ENCODE results near the gene NPDC1. TPM values are rescaled to one million over a fixed set of nuclear protein-coding genes. Genes with fewer than 3 reads are reported as not detected.
A peak's percentile ranks its signal among the peaks of the same experiment; 100 is the strongest.
"Not testable (repeated sequence)": the region's sequence is repeated elsewhere in the genome, so short reads cannot be mapped to it uniquely, and the experiment has no call there.

Gene NPDC1
- total RNA-seq, 1 donor from 2014 or later: 26.6 TPM

DNA sequence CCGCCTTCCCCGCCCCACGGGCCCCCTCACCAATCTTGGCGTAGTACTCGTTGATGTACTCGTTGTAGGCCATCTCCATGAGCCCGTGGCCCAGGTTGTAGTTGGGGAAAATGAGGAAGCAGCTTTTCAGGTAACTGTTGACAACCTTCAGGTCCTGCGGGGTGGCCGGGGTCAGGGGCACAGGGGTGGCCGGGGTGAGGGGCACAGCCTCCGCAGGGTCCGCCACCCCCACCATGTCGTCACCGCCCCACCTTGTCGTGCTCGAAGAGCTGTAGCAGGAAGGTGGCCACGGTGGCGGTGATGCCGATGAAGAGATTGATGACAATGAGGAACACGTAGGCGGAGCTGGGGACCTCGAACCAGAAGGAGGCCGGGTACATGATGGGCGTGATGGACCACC is 34.8 kb downstream of the NPDC1 start:
- ATAC-seq: no peak

DNA sequence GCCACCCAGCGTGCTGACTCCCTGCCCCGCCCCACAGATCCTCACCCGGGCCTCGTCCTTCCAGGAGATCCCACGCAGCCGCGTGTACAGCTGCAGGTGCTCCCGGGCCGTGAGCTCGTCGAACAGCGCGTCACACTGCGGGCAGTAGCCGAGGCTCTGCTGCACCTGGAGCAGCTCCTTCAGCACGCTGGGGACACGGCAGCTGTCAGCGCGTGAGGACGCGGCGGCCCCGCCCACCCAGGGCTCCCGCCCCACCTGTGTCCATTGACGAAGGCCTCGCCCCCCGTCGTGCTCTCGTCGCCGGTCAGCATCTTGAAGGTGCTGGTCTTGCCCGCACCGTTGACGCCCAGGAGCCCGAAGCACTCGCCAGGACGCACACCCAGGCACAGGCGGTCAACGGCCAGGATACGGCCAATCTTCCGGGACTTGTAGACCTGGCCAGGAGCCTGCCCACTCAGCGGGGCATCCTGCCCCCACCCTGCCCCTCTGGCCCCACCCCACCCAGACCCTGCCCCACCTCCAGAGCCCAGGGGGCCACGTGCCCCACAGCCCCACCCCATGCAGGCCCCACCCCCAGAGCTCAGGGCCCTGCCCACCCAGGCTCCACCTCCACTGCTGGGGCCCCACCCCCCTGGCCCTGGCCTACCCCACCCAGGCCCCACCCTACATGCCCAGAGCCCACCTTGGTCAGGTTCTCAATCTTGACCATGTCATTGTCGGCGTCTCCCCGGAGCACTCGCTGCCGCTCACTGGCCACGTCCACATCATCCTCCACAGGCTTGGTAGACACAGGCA is 35.8 kb downstream of the NPDC1 start:
- no peak for ATAC-seq

DNA sequence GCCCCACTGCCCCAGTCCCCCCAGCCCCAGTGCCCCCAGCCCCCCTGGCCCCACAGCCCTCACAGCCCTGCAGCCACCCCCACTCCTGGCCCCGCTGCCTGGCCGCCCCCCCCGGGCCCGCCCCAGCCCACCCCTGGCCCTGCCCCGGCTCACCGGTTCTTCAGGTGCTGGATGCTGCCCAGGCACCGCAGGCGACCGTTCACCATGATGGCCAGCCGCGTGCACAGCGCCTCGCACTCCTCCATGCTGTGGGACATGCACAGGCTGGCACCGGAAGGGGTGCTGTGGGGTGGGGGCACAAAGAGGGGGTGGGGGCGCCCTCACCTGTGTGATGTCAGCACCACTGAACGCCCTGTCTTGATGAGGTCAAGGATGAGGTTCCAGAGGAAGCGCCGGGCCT is 36.8 kb downstream of the NPDC1 start:
- no peak for ATAC-seq

DNA sequence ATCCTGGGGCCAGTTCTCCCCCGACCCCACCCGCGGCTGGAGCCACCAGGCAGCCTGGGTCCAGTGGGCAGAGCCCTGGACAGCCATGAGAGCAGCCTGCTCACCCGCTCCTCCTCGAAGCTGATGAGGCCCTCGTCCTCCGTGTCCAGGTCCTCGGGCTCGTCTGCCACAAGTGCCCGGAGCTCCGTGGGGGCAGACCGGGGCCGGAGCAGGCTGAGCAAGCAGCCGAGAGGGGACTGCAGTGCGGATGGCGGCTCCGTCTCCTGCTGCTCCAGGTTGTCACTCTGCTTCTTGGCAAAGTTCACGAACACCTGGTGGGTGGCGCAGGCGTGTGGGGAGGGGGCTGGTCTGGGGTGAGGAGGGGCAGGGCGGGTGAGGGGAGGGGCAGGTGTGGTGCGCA is 37.7 kb downstream of the NPDC1 start:
- no peak for ATAC-seq

DNA sequence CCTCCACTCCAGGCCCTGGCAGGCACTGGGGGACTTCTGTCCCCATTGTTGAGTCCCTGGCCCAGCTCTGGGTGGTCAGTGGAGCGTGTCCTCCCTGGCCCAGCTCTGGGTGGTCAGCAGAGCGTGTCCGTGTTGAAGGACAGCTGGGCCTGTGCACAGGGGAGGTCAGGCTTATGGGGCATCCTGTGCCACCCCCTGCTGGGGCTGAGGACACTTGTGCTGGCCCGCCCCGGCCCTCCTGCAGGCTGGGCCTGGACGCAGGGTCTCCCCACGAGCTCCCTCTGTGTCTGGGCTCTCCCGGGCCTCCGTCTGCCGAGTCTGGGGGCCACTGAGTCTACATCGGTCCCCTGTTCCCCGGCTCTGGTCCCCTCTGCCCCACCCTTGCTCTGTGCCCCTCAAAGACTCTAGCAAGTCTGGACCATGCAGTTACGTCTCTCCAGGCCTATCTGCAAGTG is 38.1 kb downstream of the NPDC1 start:
- ATAC-seq: no peak

DNA sequence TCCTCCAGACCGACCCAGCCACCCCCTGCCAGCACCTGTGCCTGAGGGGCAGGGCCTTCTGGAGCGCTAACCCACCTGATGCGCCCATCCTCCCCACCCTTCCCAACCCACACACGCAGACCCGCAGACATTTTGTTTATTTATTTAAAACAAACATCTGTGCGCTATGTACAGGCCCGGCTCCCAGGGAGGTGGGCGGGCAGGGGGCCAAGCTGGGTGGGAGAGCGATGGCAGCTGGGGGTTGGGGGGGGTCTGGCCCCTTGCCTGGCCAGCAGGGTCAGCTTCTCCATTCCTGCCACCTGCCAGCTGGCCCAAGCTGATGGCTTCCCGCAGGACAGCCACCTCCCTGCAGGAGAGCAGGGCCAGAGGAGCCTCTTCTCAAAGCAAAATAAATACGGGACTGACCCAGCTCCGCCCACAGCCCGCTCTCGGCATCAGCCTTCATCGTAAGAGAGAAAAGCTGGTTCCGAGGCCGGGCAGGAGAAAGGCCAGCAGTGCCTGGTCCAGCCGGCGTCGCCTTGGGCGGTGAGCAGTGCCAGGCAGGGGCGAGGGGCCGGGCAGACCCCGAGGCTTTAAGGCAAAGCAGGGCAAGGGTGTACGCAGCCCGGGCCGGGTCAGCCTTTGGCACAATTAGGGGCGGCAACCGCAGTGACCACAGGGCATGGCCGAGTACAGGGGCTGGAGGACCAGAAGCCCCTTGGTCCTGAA is 38.7 kb downstream of the NPDC1 start:
- ATAC-seq: no peak

DNA sequence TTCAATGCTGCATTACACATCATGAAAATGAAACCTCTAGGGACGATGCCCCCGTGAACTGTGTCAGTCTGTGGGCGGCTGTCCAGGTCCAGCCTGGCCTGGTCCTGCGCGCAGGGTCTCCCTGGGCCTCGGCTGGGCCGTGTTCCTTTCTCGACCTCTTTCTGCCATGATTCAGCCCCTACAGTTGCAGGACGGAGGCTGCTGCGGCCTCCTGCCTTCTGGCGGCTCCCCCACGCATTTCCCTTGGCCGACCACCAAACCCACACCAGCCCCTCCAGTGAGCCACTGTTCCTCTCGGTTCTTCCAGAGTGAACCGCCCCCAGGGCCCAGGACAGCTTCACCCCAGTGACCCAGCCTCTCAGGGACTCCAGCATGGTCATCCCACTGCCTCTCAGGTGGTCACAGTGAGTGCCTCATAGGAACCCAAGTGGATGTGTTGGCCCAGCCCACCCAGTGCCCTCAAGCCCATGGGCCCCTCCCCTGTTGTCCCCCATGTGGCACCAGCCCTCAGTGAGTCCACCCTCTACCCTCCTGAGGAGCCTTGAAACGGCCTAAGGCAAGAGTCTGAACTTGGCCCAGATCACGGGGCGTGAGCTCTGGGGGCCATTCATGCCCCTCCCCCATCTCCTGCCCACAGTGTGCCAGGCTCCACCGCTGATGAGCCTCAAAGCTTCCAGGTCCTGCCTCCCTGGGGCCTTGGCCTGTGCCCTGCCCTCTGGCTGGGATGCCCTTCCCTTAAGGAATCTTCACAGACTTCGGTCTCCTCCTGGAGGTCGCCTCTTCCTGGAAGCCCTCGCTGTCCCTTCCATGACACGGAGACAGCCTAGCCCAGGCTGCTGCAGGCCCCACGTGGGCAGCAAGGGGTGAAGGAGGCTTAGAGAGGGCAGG is 39.6 kb downstream of the NPDC1 start:
- ATAC-seq: peak; percentile 4

DNA sequence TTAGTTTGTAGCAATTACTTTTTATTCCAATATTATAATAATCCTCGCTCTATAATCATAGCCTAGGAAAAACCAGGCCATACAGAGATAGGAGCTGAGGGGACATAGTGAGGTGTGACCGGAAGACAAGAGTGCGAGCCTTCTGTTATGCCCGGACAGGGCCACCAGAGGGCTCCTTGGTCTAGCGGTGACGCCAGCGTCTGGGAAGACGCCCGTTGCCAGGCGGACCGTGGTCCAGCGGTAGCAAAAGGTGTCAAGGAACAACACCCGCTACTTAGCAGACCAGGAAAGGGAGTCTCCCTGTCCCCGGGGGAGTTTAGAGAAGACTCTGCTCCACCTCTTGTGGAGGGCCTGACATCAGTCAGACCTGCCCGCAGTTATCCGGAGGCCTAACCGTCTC is 41.7 kb downstream of the NPDC1 start:
- not testable (repeated sequence) for ATAC-seq

DNA sequence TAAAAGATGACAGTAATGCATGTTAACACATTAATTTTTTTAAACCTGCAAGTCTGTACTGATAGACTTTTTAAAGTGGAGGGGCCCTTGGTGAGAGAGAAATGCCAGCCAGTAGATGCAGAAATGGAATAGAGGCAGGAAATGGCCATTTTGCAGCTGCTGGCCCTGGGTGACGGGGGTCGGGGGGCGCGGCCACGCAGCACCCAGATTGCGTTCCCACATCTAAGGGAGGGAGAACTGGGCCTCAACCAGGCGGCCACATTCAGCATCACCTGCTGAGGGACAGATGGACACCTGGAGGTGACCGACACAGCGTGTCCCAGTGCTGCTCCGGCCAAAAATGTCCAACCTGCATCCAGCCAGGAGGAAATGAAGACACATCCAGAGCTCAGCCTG is 43.3 kb downstream of the NPDC1 start:
- no peak for ATAC-seq

DNA sequence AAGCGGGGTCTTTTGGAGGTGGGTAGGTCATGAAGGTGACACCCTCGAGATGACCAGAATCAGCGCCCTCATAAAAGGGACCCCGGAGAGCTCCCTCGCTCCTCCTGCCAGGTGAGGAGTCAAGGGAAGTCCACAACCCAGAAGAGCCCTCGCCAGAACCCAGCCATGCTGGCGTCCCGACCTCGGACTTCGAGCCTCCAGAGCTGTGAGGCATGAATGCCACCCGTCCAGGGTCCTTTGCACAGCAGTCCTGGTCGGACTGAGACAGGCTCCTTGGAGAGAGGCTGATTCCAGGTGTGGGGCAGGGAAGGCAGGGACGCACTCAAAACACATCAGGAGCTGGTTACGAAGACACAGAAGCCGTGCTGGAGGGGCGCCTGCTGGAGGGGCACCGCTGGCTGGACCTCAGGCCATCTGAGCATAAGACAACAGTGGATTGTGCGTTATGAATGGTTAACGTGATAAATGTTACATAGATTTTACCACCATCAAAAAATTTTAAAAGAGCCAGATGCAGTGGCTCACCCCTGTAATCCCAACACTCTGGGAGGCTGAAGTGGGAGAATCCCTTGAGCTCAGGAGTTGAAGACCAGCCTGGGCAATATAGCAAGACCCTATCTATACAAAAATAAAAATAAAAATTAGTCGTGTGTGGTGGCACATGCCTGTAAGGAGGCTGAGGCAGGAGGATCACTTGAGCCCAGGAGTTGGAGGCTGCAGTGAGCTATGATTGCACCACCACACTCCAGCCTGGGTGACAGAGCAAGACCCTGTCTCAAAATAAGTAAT is 43.9 kb downstream of the NPDC1 start:
- no peak for ATAC-seq

DNA sequence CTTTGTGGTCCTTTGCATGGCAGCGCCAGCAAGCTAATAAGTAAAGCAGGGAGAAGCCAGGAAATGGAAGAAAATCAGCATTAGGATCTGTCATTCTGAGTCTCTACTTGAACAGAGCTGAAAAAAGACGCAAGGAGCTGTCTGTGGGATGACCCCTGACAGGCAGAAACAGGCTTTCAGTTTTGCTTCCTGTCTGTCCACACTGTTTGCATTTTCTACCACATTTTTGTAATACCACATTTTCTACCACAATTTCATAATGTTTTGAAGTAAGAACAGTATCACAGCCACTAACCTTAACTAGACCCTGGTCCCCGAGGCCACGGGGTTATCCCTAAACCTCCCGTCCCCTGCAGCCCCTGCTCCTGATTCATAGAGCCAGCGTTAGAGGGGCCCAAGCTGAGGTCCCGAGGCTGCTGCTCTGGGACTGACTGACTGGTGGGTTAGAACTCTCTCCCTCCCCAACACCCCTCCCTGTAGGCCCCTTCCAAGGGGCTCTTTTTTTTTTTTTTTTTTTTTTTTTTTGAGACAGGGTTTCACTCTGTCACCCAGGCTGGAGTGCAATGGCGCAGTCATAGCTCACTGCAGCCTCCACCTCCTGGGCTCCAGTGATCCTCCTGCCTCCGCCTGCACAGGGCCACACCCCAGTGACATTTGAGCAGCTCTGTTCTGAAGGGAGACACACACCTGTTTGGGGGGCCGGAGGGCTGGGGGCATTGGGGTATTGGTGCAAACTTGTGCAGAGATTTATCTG is 45.6 kb downstream of the NPDC1 start:
- ATAC-seq: no peak

DNA sequence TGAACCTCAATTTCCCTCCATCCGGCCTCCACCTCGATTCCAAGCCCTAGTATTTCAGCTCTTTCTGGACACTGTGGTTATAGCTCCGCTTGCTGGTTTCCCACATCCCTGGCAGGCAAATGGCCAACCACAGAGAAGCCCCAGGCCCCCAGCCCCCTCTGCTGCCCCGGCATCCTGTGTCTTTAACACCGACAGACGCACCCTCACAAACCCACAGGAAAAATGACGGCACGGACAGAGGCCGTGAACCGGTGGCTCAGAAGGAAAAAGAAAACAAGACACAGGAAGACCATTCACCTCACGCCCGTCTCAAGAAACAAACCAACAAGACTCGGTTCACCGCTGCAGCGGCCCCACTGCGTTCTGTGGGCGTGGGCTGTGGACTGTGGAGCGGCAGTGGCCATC is 48.1 kb downstream of the NPDC1 start:
- no peak for ATAC-seq

DNA sequence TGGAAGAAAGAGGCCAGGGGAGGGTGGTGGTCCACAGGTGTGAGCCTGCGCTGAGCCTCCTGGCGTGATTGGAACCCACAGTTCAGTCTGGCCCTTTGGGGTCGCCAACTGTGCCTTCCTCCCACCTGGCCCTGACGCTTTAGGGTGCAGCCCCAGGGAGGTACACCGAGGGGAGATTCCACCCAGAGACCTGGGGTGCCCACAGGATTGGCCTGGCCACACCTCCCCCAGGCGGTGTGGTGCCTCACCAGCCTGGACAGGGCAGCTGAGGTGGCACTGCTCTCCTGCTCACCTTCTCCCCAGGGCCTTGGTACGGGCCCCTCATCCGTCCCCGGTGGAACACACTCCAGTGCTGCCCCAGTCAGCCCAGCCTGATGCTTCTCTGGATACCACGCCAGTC is 48.6 kb downstream of the NPDC1 start:
- no peak for ATAC-seq

DNA sequence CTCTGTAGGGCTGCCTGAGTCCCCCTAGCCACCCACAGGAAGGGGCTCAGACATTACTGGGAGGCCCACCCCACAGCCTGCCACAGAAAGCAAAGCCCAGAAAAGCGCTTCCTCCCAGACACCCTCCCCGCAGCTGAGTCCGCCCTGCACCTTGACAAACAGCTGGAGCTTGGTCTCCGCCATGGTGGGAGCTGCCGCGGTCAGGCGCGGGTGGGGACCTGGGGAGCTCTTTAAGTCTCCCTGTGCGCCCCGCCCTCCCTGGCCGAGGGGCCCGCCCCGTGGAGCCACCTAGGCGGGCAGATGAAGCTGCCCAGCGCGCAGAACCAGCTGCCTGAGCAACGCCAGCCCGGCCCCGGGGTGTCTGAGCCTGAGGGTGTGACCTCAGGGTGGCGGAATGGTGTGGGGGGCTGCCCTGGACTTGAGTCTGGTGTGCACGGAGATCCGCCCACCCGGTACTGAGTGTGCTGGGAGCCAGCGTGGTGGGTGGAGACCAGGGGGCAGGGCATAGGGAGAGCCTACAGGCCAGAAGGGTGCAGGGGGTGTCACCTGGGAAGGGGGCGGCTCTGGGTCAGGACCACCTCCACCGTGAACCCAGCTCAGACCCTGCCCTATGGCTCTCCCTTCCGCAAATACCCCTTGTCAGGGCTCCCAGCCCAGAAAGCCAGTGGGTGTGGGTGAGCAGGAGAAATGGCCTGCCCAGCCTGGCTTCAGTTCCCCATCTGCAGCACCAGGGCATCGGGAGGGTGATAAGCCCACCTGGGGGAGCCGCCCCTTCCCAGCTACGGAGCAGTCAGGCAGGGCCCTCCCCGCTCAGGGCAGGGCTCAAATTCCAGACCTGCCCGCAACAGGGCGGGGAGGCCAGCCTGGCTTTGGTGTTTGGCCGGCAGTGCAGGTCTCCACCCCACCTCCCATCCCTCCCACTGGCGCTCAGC is 49.4 kb downstream of the NPDC1 start, which contains the start of gene CLIC3:
CLIC3 (minus strand) TSS at position 208 of the 932 bp plus-strand sequence; CDS start at position 183, 25 bp downstream.
- peak; percentile 43 for ATAC-seq

DNA sequence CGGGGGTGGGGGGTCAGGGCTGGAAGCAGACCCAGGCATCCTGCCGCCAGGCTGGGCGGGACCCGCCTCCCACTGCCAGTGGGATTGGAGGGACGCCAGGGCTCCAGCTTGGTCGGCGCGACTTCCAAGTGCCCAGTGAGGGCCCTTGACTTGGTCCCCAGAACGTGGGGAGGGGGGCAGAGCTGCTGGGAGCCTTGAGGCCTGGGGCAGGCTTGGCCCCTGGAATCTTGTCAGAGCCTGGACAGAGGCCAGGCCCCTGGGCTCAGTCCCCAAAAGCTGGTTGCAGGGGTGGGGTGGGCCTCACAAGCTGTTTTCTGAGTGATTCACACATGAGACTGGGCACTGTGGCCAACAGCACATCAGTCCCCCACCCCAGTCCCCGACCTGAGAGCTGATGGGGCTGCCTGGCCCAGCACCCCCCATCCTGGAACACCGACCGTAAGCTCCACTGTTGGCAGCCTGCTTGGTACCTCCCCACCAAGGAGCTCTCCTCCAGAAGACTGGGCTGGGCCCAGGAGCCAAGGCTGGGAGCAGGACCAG is 50.1 kb downstream of the NPDC1 start:
- no peak for ATAC-seq

DNA sequence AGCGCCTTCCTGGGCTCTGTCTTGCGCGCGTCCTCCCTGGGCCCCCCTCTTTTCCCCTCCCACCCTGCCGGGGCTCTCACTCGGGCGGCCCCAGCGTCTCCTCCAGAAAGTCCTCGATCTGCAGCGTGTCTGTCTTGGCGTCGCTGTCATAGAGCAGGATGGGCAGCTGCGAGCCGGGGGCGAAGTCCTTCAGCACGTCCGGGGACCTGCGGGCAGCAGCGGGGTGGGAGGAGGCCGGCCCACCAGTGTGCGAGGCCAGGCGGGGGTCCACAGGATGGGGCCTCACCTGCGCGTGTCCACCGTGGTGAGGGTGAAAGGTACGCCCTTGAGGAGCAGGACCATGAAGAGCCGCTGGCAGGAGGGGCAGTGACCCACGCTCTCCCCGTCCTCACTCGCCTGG is 50.6 kb downstream of the NPDC1 start:
- no peak for ATAC-seq

DNA sequence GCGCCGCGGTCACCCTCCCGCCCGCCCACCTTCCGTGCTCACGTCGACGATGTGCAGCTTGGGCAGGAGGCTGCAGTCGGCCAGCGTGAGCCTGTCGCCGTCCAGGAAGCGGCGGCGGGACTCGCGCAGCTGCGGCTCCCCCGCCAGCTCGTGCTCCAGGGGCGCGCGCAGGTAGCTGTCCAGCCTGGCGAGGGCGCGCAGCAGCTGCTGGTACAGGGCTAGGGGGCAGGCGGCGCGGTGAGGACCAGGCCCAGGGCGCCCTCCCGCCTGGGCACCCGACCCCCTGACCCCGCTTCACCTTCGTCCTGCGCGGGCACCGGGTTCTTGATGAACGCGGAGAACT is 51.1 kb downstream of the NPDC1 start:
- ATAC-seq: no peak

DNA sequence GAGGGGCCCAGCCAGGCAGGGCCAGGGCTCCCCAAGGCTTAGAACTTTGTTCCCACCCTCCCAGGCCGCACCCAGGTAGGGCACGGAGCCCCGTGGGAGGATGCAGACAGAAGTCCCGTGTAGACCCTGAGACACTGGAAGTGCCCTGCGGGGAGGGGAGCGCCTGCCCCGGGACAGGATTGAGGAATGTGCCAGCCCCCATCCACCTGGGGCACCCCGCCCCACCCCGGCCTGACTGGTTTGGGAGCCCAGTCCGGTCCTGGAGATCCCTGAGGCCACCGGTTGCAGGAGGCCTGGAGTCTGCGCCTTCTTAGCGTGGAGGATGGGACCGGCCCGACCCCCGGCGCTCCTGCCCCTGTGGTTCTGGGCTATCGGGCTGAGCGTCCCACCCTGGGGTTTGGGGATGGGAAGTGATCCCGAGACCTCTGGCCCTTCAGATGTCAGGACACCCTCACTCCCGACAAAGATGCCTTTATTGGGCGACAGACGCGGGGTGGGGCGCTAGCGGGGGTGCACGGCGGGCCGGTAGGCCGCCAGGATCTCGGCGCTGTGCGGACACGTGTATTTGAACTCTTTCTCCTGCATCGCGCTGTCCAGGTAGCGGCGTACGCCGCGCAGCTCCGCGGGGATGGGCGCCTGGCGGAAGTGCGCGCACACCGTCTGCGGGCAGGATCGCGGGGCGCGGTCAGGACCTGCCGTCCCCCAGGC is 51.6 kb downstream of the NPDC1 start:
- ATAC-seq: peak; percentile 14

DNA sequence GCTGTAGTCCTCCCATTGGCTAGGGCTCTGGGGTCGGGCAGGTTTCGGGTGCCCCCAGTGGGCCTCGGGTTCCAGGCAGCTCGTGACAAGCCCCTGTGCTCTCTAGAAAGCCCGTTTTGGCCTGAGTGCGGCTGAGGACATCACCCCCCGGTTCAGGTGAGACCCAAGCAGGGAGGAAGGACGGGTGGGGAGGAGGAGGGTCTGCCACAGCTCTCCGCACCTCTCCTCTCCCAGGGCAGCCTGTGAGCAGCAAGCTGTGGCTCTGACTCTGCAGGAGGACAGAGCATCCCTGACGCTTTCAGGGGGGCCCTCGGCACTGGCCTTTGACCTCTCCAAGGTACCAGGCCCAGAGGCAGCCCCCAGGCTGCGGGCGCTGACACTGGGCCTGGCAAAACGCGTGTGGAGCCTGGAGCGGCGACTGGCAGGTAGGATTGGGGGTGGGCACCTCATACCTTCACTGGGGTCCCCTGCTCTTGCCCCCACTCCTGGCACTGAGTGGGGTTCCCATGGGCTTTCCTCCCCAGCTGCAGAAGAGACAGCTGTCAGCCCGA is 53.1 kb downstream of the NPDC1 start:
- ATAC-seq: no peak
